ENCODE results near the gene HOPX.

Gene HOPX

DNA sequence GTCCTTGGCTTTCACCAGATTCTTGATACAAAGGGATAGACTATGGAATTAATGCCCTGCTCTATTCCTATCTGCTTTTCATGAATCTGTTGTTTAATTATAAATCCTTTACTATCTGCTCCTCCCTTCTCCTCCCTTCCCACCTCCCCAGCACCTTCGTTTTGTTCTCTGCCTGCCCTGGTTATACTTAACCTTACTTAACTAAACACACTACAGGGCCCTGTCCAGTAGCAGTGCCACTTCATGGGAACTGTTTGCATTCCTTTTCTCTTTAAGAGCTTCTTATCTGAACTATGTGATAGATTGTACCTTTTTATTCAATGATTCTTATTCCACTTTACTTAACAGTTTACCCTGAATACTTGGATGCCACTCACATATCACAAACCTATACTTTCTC lies 830 bp downstream of the HOPX start:
- DNase-seq (ENCODE audit: low read depth in 1 of 2, low spot score in 1 of 2): no peak
- Histone ChIP-seq H3K4me3 (replicated peaks; ENCODE audit: insufficient read depth, low read length) (no peak overlapping the region), H3K27me3 (ENCODE audit: insufficient read depth, poor library complexity, severe bottlenecking) (no peaks in the 10 kb centered on the region), H3K27ac (replicated peaks) (no peak overlapping the region)
- TF ChIP-seq, protein P1, sequence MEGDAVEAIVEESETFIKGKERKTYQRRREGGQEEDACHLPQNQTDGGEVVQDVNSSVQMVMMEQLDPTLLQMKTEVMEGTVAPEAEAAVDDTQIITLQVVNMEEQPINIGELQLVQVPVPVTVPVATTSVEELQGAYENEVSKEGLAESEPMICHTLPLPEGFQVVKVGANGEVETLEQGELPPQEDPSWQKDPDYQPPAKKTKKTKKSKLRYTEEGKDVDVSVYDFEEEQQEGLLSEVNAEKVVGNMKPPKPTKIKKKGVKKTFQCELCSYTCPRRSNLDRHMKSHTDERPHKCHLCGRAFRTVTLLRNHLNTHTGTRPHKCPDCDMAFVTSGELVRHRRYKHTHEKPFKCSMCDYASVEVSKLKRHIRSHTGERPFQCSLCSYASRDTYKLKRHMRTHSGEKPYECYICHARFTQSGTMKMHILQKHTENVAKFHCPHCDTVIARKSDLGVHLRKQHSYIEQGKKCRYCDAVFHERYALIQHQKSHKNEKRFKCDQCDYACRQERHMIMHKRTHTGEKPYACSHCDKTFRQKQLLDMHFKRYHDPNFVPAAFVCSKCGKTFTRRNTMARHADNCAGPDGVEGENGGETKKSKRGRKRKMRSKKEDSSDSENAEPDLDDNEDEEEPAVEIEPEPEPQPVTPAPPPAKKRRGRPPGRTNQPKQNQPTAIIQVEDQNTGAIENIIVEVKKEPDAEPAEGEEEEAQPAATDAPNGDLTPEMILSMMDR (IDR thresholded peaks at IDR 0.05; ENCODE audit: insufficient read depth, low read length): no peak
- TF ChIP-seq REST (IDR thresholded peaks at IDR 0.05; ENCODE audit: insufficient replicate concordance, low read depth) (no peak), SPI1 (IDR thresholded peaks at IDR 0.05; ENCODE audit: borderline replicate concordance, low read depth) (no peak), POLR2AphosphoS5 (IDR thresholded peaks at IDR 0.05; ENCODE audit: low read depth) (no peak)

GRCh38 chr4:56677711-56678110 lies 3.4 kb downstream of the HOPX start:
- Histone ChIP-seq H3K27me3 (ENCODE audit: insufficient read depth, poor library complexity, severe bottlenecking) (no peaks in the 10 kb centered on the region), H3K27ac (replicated peaks) (no peak overlapping the region), H3K4me3 (replicated peaks; ENCODE audit: insufficient read depth, low read length) (no peak overlapping the region)
- TF ChIP-seq POLR2AphosphoS5 (IDR thresholded peaks at IDR 0.05; ENCODE audit: low read depth) (no peak), REST (IDR thresholded peaks at IDR 0.05; ENCODE audit: insufficient replicate concordance, low read depth) (no peak), SPI1 (IDR thresholded peaks at IDR 0.05; ENCODE audit: borderline replicate concordance, low read depth) (no peak)
- TF ChIP-seq, protein P1 (IDR thresholded peaks at IDR 0.05; ENCODE audit: insufficient read depth, low read length): no peak
- no peak for DNase-seq (ENCODE audit: low read depth in 1 of 2, low spot score in 1 of 2)

DNA sequence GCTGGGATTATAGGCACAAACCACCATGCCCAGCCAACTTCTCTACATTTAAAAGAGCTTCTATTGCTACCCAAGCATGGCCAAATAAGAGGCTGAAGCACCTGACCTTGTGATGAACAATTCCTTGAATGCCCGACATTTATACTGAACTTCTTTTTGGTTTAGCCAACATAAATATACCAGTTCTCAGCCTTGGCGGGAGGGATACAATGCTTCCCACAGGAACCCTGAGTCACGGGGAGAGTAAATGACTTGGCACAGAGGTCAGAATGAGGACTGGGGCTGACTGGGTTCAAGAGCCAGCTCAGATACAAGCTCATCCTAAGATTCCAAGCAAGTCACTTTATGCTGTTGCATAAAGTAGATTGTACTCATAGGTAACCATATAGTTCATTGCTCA lies 6.1 kb downstream of the HOPX start:
- no peak for TF ChIP-seq POLR2AphosphoS5 (IDR thresholded peaks at IDR 0.05; ENCODE audit: low read depth)
- no peak for TF ChIP-seq SPI1 (IDR thresholded peaks at IDR 0.05; ENCODE audit: borderline replicate concordance, low read depth)
- TF ChIP-seq GABPA (IDR thresholded peaks at IDR 0.05; ENCODE audit: low read depth): no peak
- TF ChIP-seq, protein P1 (IDR thresholded peaks at IDR 0.05; ENCODE audit: insufficient read depth, low read length): no peak
- TF ChIP-seq REST (IDR thresholded peaks at IDR 0.05; ENCODE audit: insufficient replicate concordance, low read depth): no peak
- Histone ChIP-seq H3K4me3 (replicated peaks; ENCODE audit: insufficient read depth, low read length) (no peak overlapping the region), H3K27ac (replicated peaks) (no peak overlapping the region), H3K27me3 (ENCODE audit: insufficient read depth, poor library complexity, severe bottlenecking) (no peaks in the 10 kb centered on the region)
- DNase-seq (ENCODE audit: low read depth in 1 of 2, low spot score in 1 of 2): no peak

Data from HL-60 (cell line).